NCI-H526 (cell line): Measurements from ENCODE around the gene GJA10.
"Not testable (repeated sequence)": the region's sequence is repeated elsewhere in the genome, so short reads cannot be mapped to it uniquely, and the experiment has no call there.

Experiments
- DNase-seq, 2 experiments: peaks; one replicate each; lab custom pipeline; 2025; lab: John Stamatoyannopoulos, UW

GJA10 gene

DNA sequence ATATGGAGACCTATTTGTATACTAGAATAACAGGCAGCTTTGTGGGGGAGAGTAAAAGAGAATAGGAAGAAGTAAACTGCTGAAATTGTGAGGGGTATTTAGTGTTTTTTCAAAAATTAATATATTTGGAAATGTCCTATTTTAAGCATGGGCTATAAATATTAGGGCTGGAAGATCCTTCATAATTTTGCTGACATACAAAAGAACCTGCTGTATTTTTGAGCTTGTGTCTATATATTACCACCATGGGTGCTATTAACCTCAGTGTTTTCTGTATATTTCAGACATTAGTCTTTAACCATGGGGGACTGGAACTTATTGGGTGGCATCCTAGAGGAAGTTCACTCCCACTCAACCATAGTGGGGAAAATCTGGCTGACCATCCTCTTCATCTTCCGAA is at the start of gene GJA10:
Gene GJA10, plus strand, starts transcription at position 301 of the 400 bp plus-strand sequence. Its CDS starts 0 bp downstream, at position 301.
- no peak for DNase-seq

- DNase-seq: not testable (repeated sequence)
These were observed 46.8 kb upstream of the GJA10 start for GRCh38 chr6:89847513-89847912.

DNA sequence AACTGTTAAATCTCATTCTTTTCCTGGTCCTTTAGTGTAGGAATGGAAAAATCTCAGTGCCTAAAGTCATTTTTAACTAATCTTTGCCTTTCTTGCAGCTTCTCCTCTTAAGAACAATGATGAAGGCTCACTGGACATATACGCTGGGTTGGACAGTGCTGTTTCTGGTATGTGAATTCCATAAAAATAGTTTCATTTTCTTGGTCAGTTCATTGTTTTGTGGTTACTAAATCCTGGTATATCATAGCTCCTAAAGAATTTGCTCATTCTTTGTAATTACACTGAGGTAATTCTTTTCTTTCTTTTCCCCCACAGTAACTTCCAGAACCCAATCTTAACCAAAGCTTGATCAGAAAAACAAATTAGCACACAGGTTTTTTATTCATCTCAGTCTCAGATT is 41.2 kb upstream of the GJA10 start:
- no peak for DNase-seq

DNA sequence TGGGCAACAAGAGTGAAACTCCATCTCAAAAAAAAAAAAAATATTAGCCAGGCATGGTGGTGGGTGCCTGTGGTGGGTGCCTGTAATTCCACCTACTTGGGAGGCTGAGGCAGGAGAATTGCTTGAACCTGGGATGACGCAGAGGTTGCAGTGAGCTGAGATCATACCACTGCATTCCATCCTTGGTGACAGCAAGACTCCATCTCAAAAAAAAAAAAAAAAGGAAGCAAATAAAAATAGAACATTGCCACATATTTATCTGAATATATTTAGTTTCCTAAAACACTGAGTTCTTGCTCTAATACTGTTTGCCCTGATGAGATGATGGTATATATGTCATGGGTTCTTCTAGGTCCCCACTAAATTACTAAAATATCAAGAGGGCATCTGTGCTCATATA is 36.2 kb upstream of the GJA10 start:
- DNase-seq: no peak

DNA sequence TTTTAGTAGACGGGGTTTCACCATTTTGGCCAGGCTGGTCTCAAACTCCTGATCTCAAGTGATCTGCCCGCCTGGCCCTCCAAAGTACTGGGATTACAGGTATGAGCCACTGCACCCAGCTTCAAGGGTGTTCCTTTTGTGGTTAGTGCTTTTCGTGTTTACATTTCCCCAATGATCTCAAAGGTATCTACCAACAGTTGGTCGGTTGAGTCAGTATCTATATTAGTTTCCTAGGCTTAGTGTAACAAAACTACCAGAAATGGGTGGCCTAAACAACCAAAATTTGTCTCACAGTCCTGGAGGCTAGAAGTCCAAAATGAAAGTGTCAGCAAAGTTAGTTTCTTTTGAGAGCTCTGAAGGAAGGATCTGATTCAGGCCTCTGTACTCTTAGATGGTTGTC is 34.5 kb upstream of the GJA10 start:
- DNase-seq: no peak

- no peak for DNase-seq
These were observed 32.0 kb upstream of the GJA10 start for GRCh38 chr6:89862273-89862672.

DNA sequence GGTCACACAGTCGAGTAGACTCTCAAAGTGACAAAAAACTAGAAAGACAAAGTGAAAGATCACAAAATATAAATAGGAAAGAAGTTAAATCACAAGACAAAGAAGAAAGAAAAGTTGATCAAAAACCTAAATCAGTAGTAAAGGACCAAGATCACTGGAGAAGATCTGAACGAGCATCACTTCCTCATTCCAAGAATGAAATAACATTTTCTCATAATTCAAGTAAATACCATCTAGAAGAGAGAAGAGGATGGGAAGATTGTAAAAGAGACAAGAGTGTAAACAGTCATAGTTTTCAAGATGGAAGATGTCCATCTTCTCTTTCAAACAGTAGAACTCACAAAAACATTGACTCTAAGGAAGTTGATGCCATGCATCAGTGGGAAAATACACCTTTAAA is 31.6 kb upstream of the GJA10 start:
- no peak for DNase-seq

GRCh38 chr6:89866024-89866678 is 28.1 kb upstream of the GJA10 start:
- DNase-seq: no peak

DNA sequence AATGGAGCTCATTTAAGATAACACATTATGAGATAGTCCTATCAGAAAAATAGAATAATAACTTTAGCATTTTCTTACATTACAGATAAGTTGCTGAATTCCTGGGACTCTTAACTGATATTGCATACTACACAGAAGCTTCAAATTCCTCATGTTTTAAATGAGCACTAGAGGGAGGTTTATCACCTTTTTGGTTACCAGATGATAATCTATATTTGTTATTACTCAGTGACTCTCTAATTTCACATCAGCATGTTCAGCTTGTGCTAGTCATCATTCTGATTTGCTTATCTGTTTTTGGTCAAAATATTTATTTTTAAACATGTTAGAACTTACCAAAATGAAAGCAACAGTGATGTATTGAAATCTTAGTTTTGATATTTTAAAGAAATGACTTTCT is 20.5 kb upstream of the GJA10 start:
- no peak for DNase-seq

GRCh38 chr6:89874438-89874837 is 19.8 kb upstream of the GJA10 start:
- no peak for DNase-seq

DNA sequence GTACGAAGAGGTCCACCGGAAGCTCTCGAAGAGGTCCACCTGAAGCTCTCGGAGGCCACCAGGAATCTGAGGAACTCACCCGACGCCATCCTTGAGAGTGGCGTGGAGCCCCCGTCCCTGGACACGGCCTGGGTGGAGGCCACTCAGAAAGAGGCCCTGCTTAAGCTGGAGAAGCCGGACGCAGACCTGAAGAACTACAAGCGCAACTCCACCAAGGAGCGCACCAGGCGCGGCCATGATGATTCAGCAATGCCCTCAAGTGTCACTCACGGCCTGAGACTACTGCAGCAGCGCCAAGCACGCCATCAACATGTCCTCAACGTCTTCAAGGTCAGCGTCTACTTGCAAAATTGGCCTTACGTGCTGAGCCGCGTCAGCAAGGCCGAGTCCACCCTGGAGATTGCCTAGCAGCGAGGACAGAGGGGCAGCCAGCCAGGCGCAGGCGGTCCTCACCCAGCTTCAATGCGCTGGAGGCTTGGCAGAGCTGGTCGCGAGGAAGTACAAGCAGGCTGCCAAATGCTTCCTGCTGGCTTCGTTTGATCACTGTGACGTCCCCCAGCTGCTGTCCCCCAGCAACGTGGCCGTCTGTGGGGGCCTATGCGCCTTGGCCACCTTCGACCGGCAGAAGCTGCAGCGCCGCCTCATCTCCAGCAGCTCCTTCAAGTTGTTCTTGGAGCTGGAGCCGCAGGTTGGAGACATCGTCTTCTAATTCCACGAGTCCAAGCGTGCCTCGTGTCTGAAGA is 7.7 kb upstream of the GJA10 start:
- no peak for DNase-seq

DNA sequence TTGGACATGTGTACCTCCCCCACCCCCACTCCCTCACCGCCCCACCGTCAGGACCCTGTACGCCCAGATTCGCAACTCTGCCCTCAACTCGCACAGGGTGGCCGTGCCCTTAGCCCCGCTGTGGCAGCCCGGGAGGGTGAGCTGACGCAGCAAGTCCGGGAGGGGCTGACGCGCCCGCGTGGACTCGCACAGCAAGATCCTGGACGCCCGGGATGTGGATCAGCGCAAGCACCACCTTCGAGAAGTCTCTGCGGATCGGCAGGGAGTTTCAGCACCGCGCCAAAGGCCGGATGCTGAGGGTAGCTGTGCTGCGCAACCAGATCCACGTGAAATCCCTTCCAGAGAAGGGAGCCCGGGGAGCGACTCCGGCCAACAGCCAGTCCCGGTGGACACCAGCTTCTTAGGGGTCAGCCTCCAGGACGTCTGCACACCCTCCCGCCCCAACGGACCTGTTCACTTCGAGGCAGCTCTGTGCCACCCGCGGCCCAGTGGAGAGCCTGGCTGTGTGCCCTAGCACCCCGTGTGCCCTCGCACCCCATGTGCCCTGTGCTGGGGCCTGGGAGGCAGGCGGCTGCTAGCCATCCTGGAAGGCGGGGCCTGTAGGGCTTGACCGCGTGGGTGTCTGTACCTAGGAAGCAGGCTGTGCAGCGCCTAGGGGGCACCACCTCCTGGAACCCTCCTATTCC is 6.7 kb upstream of the GJA10 start:
- DNase-seq: no peak

DNA sequence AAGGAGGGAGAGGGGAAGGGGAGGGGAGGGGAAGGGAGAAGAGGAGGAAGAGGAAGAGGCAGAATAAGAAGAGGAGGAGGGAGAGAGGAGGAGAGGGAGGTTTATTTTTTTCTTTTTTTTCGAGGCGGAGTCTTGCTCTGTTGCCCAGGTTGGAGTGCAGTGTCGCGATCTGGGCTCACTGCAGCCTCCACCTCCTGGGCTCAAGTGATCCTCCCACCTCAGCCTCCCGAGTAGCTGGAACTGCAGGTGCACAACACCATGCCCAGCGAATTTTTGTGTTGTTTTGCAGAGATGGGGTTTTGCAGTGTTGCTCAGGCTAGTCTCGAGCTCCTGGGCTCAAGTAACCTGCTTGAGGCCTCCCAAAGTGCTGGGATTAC is 6.1 kb upstream of the GJA10 start:
- DNase-seq: no peak

GRCh38 chr6:89888871-89889270 is 5.4 kb upstream of the GJA10 start:
- no peak for DNase-seq

DNA sequence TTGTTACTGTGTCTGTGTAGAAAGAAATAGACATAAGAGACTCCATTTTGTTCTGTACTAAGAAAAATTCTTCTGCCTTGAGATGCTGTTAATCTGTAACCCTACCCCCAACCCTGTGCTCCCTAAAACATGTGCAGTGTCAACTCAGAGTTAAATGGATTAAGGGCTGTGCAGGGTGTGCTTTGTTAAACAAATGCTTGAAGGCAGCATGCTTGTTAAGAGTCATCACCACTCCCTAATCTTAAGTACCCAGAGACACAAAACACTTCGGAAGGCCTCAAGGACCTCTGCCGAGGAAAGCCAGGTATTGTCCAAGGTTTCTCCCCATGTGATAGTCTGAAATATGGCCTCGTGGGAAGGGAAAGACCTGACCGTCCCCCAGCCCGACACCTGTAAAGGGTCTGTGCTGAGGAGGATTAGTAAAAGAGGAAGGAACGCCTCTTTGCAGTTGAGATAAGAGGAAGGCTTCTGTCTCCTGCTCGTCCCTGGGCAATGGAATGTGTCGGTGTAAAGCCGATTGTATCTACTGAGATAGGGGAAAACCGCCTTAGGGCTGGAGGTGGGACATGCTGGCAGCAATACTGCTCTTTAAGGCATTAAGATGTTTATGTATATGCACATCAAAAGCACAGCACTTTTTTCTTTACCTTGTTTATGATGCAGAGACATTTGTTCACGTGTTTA is 3.3 kb upstream of the GJA10 start:
- DNase-seq: peak in 1 of 2 experiments; percentile 14

DNA sequence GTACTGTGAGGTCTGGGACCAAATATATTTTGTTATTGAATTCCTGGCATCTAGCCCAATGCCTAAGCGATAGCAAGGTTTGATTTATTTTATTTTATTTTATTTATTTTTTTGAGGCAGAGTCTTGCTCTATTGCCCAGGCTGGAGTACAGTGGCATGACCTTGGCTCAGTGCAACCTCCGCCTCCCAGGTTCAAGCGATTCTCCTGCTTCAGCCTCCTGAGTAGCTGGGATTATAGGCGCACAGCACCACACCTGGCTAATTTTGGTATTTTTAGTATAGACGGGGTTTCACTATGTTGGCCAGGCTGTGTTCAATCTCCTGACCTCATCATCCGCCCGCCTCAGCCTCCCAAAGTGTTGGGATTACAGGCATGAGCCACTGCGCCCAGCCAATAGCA is 1.7 kb upstream of the GJA10 start:
- not testable (repeated sequence) for DNase-seq

- DNase-seq: no peak
These were observed 1.1 kb downstream of the GJA10 start for GRCh38 chr6:89895276-89895874.

DNA sequence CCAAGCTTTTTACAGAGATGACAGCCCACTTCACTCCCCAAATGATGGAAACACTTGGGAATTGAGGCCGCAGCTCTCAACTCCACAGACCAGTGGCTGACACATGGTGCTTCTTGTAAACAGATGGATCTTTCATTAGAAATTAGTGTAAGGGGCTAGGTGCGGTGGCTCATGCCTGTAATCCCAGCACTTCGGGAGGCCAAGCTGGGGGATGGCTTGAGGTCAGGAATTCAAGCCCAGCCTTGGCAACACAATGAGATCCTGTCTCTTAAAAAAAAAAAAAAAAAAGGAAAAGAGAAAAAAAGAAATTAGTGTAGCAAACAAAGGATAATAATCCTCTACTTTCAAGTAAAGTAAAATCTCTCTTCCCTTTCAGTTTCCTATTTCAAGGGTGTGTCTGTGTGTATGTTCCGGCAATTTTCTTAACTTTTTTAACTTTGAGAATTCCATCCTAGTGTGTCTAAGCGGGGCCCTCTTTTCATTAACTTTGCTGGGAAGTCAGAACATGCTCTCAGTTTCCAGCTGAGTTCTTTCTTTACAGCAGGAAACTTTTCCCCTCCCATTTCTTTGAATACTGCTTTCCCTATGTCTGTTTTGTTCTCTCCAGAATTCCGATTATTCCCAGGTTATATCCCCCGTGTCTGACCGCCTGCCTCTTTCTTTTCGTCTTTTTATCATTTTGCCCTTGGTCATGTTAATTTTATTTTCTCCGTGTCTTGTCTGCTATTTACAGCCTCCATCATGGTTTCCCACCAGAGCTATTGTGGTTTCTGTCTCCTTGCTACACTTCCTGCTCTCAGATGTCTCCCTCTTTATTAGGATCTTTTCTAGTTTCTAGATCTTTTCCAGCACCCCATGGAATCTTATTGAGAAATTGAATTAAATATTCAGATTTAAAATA is 16.0 kb downstream of the GJA10 start:
- DNase-seq: not testable (repeated sequence)

DNA sequence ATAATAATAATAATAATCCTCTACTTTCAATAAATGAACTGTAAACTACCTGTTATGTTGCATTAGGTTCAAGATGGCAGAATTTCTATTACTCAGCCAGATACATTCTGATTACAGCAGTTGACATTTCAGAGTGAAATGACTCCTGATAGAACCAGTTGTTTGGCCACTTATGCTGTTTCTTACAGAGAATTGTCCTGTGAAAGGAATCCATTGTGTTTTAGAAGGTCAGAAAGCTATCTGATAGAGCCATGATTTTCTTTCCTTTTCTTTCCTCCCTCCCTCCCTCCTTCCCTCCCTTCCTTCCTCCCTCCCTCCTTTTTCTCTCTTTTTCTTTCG is 16.6 kb downstream of the GJA10 start:
- no peak for DNase-seq

GRCh38 chr6:89916136-89916920 is 22.1 kb downstream of the GJA10 start:
- no peak for DNase-seq
